Upper lobe of left lung (tissue), 4 donors: ENCODE results near the gene PAIP2B.

Source experiments
- EP300 ChIP-seq, 4 donors: sonication (generic); formaldehyde crosslinking; IDR thresholded peaks; one replicate each; pipeline ENCODE4 v1.5.1; 2017; ENCODE audit warnings: antibody characterized with exemption in 4 of 4, control low read depth in 2 of 4
- POLR2A ChIP-seq, 4 donors: fragments of 450-650 bp; IDR thresholded peaks; one replicate each; pipeline ENCODE4 v1.5.1; 2016 to 2017; ENCODE audit warnings: antibody characterized with exemption in 4 of 4, mild to moderate bottlenecking in 2 of 4
- POLR2AphosphoS5 ChIP-seq, 2 donors: sonication (generic); formaldehyde crosslinking; IDR thresholded peaks; one replicate each; pipeline ENCODE4 v1.5.1; 2017; ENCODE audit warnings: antibody characterized with exemption in 2 of 2
- TF ChIP-seq, protein P1 (sequence below), 6 experiments: fragments of 450-650 bp in 4 of 6; fragments of 200-600 bp in 2 of 6; sonication (generic) in 2 of 6; IDR thresholded peaks; one replicate each; pipeline ENCODE4 v1.5.1; 2016 to 2019; ENCODE audit warnings: antibody characterized with exemption in 6 of 6

DNA sequence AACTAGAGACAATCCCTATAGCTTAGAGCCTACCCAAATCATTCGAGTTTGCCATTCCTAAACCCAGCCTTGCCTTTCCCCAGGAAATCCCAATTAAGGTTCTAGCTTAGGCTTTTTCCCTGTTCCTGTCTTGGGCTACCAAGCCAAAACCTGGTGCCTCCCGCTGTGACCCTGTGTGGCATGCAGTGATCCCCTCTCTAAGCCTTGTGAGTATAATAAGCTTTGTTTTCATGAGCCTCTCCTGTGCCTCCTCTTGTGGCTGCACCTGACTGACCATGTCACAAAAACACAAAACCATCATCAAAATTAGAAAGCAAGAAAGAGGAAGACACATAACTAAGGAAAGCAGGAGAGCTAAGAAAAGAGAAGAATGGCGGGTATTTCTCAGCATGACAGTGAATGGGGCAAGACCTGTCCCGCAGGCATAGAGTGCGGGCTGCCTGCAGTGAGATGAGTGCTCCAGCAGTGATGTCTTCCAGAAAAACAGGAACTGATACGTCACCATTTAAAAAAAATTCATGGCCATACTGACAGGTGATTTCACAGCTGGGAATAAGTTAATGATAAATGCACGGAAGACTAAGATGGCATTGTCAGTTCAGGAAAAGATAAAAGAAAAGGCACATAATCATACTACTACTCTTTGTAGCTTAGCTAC, 9.2 kb upstream of the PAIP2B start:
- TF ChIP-seq, protein P1, sequence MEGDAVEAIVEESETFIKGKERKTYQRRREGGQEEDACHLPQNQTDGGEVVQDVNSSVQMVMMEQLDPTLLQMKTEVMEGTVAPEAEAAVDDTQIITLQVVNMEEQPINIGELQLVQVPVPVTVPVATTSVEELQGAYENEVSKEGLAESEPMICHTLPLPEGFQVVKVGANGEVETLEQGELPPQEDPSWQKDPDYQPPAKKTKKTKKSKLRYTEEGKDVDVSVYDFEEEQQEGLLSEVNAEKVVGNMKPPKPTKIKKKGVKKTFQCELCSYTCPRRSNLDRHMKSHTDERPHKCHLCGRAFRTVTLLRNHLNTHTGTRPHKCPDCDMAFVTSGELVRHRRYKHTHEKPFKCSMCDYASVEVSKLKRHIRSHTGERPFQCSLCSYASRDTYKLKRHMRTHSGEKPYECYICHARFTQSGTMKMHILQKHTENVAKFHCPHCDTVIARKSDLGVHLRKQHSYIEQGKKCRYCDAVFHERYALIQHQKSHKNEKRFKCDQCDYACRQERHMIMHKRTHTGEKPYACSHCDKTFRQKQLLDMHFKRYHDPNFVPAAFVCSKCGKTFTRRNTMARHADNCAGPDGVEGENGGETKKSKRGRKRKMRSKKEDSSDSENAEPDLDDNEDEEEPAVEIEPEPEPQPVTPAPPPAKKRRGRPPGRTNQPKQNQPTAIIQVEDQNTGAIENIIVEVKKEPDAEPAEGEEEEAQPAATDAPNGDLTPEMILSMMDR (IDR thresholded peaks at IDR 0.05) = no peak
- TF ChIP-seq EP300 (IDR thresholded peaks at IDR 0.05) (no peak), POLR2A (IDR thresholded peaks at IDR 0.05) (no peak), POLR2AphosphoS5 (IDR thresholded peaks at IDR 0.05) (no peak)
